GM19324 (cell line): Measurements from ENCODE around the gene CACNA1A.
"Not testable (repeated sequence)": the region's sequence is repeated elsewhere in the genome, so short reads cannot be mapped to it uniquely, and the experiment has no call there.

ENCODE experiments used
- ATAC-seq: cut with Tn5 transposase; IDR thresholded peaks from one replicate; pipeline ENCODE4 v1.9.1; 2021; ENCODE audit warnings: mild to moderate bottlenecking, moderate library complexity; ENCODE audit not compliant: unreplicated experiment, low FRiP score

The CACNA1A gene

GRCh38 chr19:13506471-13506820 lies at the start of gene CACNA1A:
TSS of gene CACNA1A (minus strand) at chr19:13506479. CDS start at chr19:13506224, 255 bp downstream.
- ATAC-seq = no peak

GRCh38 chr19:13554506-13555240 lies 48.4 kb upstream of the CACNA1A start:
- ATAC-seq = no peak

DNA sequence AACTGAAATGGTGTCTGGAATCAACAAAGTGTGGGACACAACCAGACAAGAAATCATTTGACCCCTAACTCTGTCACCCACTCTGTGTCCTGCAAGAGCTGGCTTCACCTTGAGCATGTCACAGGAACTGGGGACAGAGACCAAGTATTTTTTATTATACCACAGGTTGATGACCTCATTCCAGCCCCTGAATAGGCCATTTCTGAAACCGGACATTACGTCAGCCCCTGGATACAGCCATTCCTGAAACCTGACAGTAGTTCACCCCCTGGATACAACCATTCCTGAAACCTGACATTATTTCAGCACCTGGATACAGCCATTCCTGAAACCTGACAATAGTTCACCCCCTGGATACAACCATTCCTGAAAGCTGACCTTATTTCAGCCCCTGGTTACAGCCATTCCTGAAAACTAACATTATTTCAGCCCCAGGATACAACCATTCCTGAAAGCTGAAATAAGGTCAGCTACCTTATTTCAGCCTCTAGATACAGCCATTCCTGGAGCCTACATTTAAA lies 47.7 kb upstream of the CACNA1A start:
- ATAC-seq = no peak

DNA sequence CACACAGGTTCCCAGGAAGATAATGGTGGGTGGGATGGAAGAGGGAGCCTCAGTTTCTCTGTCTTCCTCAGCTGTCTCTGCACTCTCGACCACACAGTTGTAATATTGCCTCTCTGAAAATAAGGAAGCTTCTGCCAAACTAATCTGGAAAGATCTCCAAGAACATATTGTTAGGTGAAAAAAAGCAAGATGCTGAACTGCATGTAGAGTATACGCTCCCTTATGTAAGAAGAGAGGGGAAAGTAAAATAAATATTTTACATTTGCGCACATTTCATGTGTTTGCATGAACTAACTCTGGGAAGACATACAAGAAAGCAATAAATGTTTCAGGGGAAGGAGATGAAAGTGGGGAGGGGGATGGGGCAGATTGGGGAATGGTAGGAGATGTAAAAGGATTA lies 41.9 kb upstream of the CACNA1A start:
- ATAC-seq = no peak

DNA sequence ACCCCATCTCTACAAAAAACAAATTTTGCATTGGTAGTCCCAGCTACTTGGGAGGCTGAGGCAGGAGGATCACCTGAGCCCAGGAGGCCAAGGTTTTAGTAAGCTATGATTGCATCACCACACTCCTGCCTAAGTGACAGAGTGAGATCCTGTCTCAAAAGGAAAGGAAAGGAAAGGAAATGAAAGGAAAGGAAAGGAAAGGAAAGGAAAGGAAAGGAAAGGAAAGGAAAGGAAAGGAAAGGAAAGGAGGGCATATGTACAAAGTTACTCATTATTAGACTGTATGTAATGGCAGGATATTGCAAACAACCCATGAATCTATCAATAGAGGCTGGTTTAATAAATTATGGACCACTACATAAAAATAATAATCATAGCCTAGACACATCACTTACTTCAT lies 40.8 kb upstream of the CACNA1A start:
- no peak for ATAC-seq

DNA sequence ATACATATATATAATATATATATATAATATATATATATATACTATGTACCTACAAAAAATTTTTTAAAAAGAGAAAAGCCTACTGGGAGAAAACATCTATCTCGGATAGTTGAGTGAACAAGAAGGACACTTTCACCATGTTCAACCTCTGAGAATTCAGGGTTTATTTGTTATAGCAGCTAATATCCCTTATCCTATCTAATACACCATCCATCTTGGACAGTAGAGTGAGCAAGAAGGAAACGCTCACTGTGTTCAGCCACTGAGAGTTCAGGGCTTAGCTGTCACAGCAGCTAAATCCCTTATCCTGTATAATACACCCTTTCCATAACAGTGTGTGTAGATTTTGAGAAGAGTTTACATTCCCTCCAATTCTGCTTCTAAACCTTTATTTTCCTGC lies 38.1 kb upstream of the CACNA1A start:
- ATAC-seq = no peak

DNA sequence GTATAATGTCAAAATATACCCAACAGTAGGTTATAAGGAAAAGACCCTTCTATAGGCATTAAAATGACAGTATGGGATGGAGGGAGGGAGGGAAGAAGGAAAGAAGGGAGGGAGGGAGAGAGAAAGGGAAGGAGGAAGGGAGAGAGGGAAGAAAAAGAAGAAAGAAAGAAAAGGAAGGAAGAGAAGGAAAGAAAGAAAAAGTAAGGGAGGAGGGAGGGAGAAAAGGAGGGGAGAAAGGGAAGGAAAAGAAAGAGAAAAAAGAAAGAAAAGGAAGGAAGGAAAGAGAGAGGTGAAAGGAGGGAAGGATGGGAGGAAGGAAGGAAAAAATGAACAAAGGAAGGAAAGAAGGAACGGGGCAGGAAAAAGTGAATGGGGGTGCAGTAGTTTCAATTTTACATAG lies 35.3 kb upstream of the CACNA1A start:
- ATAC-seq = no peak

GRCh38 chr19:13539332-13539731 lies 33.1 kb upstream of the CACNA1A start:
- ATAC-seq = no peak

GRCh38 chr19:13538601-13539253 lies 32.4 kb upstream of the CACNA1A start:
- ATAC-seq = no peak

DNA sequence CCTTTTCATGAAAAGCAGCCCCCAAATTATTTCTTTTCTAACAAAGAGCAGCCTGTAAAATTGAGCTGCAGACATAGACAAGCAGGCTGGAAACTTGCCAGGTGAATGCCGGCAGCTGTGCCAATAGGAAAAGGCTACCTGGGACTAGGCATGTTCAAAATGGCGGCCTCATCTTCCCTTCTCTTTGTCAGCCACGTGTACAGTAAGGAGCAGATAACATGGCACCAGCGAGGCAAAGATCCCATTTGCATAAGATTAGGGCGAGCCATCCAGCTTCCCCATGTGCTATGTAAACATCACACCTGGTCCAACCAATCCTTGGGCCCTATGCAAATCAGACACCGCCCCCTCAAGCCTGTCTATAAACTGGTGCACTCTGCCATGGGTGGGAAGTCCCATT lies 31.2 kb upstream of the CACNA1A start:
- ATAC-seq = no peak

DNA sequence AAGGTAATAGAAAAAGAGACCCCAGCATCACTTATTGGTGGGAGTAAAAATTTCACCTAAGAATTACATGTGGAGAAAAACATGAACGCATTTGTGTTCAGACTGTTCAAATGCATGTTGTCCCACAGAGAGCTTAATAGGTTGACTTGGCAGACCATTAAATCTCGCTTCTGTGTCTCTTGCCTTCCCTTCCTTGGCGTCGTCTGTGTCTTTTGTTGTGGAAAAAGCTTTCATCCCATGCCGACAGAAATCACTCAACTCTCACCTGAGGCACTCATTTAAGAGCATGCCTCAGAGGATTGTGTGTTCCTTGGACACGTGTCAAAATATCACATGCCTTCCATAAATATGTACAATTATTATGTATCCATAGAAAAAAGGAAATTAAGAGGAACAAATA lies 24.4 kb upstream of the CACNA1A start:
- ATAC-seq = no peak

DNA sequence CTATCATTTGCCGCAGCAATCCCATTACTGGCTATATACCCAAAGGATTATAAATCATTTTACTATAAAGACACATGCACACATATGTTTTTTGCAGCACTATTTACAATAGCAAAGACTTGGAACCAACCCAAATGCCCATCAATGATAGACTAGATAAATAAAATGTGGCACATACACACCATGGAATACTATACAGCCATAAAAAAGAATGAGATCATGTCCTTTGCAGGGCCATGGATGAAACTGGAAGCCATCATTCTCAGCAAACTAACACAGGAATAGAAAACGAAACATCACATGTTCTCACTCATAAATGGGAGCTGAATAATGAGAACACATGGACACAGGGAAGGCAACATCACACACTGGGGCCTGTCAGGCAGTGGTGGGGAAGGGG lies 23.4 kb upstream of the CACNA1A start:
- not testable (repeated sequence) for ATAC-seq

- ATAC-seq = no peak
Measured at GRCh38 chr19:13526552-13526951, 20.3 kb upstream of the CACNA1A start.

GRCh38 chr19:13521066-13521465 lies 14.8 kb upstream of the CACNA1A start:
- ATAC-seq = no peak

DNA sequence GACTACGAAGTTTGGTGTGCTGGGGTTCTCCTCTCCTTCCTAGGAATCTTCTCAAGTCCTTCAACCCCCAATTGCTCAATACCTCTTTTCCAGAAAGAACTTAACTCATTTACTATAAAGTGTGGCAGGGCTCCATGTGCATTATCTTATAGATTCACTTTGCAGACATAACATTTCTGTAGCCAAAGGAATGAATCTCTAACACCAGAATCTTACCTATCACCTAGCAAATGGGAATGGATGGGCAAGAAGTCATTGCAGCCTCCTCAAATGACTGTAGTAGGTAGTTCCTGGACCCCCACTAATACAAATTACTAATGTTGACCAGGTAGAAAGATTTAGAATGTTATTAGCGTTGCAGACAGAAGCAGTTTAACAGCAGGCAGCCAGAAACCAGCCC lies 5.7 kb upstream of the CACNA1A start:
- no peak for ATAC-seq

DNA sequence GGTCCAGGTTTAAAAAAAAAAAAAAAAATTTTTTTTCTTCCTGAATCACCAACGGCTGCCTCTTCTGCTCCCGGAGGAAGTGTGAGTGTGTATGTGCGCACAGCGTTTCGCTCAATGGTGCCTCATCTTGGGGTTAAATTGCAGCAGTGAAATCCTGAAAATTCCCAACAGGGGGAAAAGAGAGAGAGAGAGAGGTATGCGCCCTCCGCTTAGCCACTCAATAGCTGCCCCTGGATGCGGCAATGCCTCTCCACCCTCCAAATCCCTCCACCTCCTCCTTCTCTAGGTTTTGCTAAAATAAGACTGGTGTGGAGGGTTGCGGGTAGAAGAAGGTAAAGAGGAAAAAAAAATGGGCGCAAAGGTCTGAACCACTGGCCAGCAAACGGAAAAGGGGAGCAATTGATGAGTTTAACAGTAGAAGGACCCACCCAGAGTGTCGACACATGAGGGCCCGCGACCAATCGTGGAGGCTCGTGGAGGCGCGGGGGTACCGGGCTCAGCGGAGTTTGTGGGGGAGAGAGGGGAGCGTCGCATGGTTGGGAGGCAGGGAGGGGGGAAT lies 853 bp upstream of the CACNA1A start:
- ATAC-seq = no peak

DNA sequence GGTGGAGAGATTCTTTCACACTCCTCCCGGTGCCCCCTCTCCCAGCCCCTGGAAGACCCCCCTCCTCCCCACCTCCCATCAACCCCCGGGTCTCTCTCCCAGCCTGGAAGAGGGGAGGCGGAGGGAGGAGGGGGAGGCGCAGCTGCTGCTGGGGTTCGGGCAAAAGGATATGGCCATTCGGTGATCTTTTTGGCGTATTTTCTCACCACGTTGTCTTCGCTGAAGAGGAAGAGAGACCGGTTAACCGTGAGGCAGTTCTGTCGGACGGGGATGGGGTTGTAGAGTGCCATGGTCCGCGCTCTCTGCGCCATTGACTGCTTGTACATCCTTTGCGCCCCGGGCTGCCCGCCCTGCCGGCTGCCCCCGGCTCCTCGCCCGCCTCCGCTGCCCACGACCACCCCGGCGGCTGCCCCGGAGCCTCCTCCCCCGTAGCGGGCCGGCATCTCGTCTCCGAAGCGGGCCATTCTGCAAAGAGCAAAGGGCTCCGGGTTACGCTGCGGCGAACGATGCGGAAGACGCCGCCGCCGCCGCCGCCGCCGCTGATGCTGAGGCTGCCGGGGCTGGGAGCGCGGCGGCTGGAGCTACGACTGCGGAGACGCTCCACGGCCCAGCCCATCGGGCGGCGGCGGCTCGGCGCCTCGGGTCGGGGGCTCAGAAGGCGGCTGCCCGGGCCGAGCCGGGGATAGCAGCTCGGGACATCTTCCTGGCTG lies 363 bp downstream of the CACNA1A start:
- no peak for ATAC-seq

DNA sequence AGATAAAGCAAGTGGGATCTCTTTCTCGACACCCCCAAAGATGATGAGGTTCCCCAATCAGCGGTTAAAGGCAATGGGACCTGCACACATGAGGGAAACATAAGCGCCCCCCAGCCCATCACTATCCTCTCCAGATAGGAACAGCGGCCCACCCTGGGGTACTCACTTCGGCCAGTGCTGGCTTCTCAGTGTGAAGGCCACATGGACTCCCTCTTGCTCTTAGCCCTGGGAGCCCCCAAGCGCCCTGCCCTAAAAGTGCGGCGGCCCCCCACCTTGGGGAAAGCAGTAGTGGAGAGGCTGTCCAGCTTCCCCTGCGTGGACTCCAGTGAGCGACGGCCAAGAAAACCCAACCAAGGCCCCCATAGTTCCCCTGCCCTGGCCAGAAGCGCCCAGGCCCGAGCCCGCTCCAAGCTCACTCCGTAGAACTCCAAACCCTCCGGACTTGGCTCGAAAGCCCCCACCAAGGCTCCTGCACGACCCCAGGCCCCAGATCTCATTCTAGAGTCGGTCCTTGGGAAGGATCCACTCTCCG lies 1.0 kb downstream of the CACNA1A start:
- no peak for ATAC-seq

DNA sequence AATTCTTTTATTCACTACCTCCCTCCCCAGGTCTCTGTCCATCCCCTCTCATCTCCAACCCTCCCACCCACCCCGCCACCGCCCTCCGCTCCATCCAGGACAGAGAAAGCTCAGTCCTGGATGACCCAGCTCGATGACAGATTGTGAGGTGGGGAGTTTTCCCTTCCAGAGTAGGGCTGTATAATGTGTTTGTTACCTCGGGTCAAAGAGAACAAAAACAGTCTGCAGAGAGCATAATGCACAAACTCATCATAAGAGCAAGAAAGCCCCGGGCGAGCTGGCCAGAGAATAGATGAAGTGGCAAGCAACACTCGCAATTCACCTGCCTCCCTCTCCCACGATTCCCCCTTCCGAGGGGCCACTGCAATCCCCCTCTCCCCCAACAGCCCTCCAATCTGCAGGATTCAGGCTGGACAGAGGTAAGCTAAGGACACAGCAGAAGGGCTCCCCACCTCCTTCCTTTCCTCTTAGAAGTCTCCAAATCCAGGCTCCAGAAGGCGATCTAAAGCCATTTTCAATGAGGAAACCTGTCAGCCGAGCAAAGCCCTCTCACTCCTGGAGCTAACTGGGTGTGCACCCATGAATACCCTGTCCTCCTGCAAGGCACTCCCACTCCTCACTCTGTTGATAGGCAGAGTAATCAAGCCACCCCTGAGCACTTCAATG lies 2.6 kb downstream of the CACNA1A start:
- no peak for ATAC-seq

- ATAC-seq = no peak
Measured at GRCh38 chr19:13502231-13502630, 4.0 kb downstream of the CACNA1A start.
